GM04504 (cell line): ENCODE measurements around the gene FAM171A2.
"Not testable (repeated sequence)": the region's sequence is repeated elsewhere in the genome, so short reads cannot be mapped to it uniquely, and the experiment has no call there.

Experiments used
- DNase-seq: peaks from one replicate; pipeline ENCODE4 v3.0.0-alpha.2; 2012; ENCODE audit warnings: low read depth

FAM171A2 gene

GRCh38 chr17:44383363-44383762 is 19.7 kb upstream of the FAM171A2 start:
- DNase-seq: no peak

GRCh38 chr17:44382917-44383316 is 19.3 kb upstream of the FAM171A2 start:
- DNase-seq: no peak

- no peak for DNase-seq
Observed at GRCh38 chr17:44381810-44382305, 18.2 kb upstream of the FAM171A2 start.

GRCh38 chr17:44380767-44381166 is 17.1 kb upstream of the FAM171A2 start:
- no peak for DNase-seq

GRCh38 chr17:44379887-44380286 is 16.2 kb upstream of the FAM171A2 start:
- no peak for DNase-seq

- DNase-seq: no peak
Observed at GRCh38 chr17:44378171-44378705, 14.6 kb upstream of the FAM171A2 start.

GRCh38 chr17:44376779-44377178 is 13.1 kb upstream of the FAM171A2 start:
- DNase-seq: no peak

GRCh38 chr17:44376124-44376523 is 12.5 kb upstream of the FAM171A2 start:
- DNase-seq: no peak

- DNase-seq: no peak
Observed at GRCh38 chr17:44375196-44376017, 11.8 kb upstream of the FAM171A2 start.

- DNase-seq: no peak
Observed at GRCh38 chr17:44374306-44375195, 10.9 kb upstream of the FAM171A2 start.

- DNase-seq: no peak
Observed at GRCh38 chr17:44372036-44372435, 8.4 kb upstream of the FAM171A2 start.

- DNase-seq: not testable (repeated sequence)
Observed at GRCh38 chr17:44369414-44370023, 5.9 kb upstream of the FAM171A2 start.

GRCh38 chr17:44368391-44369243 is 5.0 kb upstream of the FAM171A2 start:
- not testable (repeated sequence) for DNase-seq

GRCh38 chr17:44367231-44367979 is 3.8 kb upstream of the FAM171A2 start:
- DNase-seq: no peak

- not testable (repeated sequence) for DNase-seq
Observed at GRCh38 chr17:44365051-44365450, 1.4 kb upstream of the FAM171A2 start.

GRCh38 chr17:44362949-44363612 is 572 bp downstream of the FAM171A2 start:
- DNase-seq: no peak

GRCh38 chr17:44362459-44362948 is 1.1 kb downstream of the FAM171A2 start:
- no peak for DNase-seq

- no peak for DNase-seq
Observed at GRCh38 chr17:44361292-44362260, 2.1 kb downstream of the FAM171A2 start.
